Fibroblast of lung (primary cell): ENCODE results near the gene LRCH3.

Source experiments
- EZH2 ChIP-seq: IDR thresholded peaks from 2 replicates; pipeline ENCODE4 v1.5.1; 2012; ENCODE audit warnings: low read length, control low read depth, mild to moderate bottlenecking; ENCODE audit errors: missing control alignments
- TF ChIP-seq, protein P1 (sequence below), 2 donors: IDR thresholded peaks in 1 of 2; conservative IDR thresholded peaks in 1 of 2; 1 replicate in 1 of 2; 2 replicates in 1 of 2; pipeline ENCODE4 v1.5.1; 2011 to 2012; ENCODE audit warnings: low read length in 2 of 2, control low read depth in 1 of 2, inconsistent platforms in 1 of 2, low read depth in 1 of 2, mild to moderate bottlenecking in 1 of 2

DNA sequence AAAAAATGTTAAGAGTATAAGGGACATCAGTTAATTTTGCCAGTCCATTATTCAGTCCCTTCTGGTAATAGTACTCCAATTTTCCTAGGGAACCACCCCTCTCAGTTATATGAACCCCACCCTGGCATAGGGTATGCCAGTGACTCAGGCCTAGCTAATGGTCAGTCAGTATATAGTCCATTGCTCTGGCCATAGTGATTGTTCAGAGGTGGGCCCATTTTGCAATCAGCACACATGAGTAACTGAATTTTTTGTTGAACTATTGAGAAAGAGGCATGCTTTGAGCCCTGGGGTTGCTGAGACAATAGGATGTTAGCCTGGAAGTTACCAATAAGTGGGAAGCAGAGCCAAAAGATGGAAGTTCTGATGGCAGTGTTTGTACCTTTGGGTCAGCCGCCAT, 4.1 kb downstream of the LRCH3 start:
- TF ChIP-seq, protein P1, sequence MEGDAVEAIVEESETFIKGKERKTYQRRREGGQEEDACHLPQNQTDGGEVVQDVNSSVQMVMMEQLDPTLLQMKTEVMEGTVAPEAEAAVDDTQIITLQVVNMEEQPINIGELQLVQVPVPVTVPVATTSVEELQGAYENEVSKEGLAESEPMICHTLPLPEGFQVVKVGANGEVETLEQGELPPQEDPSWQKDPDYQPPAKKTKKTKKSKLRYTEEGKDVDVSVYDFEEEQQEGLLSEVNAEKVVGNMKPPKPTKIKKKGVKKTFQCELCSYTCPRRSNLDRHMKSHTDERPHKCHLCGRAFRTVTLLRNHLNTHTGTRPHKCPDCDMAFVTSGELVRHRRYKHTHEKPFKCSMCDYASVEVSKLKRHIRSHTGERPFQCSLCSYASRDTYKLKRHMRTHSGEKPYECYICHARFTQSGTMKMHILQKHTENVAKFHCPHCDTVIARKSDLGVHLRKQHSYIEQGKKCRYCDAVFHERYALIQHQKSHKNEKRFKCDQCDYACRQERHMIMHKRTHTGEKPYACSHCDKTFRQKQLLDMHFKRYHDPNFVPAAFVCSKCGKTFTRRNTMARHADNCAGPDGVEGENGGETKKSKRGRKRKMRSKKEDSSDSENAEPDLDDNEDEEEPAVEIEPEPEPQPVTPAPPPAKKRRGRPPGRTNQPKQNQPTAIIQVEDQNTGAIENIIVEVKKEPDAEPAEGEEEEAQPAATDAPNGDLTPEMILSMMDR (conservative IDR thresholded peaks at IDR 0.05 in 1 of 2, IDR thresholded peaks at IDR 0.05 in 1 of 2; ENCODE audit: low read depth in 1 of 2, low read length in 2 of 2): no peak
- TF ChIP-seq EZH2: no peak
